GM12878 (cell line): Measurements from ENCODE around the gene FKBP15. TPM values are rescaled to one million over a fixed set of nuclear protein-coding genes. Genes with fewer than 3 reads are reported as not detected.
A peak's percentile ranks its signal among the peaks of the same experiment; 100 is the strongest.

Experiments
- BACH1 ChIP-seq: fragments of 450-650 bp; IDR thresholded peaks from 2 replicates; pipeline ENCODE4 v1.6.1; 2017; ENCODE audit warnings: mild to moderate bottlenecking, borderline replicate concordance
- BCLAF1 ChIP-seq: fragments of 450-650 bp; IDR thresholded peaks from 2 replicates; pipeline ENCODE4 v1.6.1; 2017; ENCODE audit warnings: antibody characterized with exemption, mild to moderate bottlenecking, moderate library complexity
- ESRRA ChIP-seq: IDR thresholded peaks from 2 replicates; pipeline ENCODE4 v1.6.1; 2012; ENCODE audit warnings: mild to moderate bottlenecking, low read length, improper control_type of control experiment
- IKZF2 ChIP-seq, 2 experiments: fragments of 450-650 bp; IDR thresholded peaks; 2 replicates each; pipeline ENCODE4 v1.6.1; 2017; ENCODE audit warnings: mild to moderate bottlenecking in 2 of 2, moderate library complexity in 2 of 2
- NBN ChIP-seq: fragments of 450-650 bp; IDR thresholded peaks from 2 replicates; pipeline ENCODE4 v1.6.1; 2016
- PBX3 ChIP-seq: IDR thresholded peaks from 2 replicates; pipeline ENCODE4 v1.6.1; 2011; ENCODE audit warnings: mild to moderate bottlenecking, low read depth, low read length, moderate library complexity; ENCODE audit not compliant: insufficient replicate concordance
- PKNOX1 ChIP-seq: fragments of 450-650 bp; IDR thresholded peaks from 2 replicates; pipeline ENCODE4 v1.6.1; 2016; ENCODE audit warnings: mild to moderate bottlenecking
- TCF3 ChIP-seq: IDR thresholded peaks from 2 replicates; pipeline ENCODE4 v1.6.1; 2012; ENCODE audit warnings: low read depth, mild to moderate bottlenecking, low read length, borderline replicate concordance; ENCODE audit not compliant: insufficient read depth
- TCF7 ChIP-seq: IDR thresholded peaks from 2 replicates; pipeline ENCODE4 v1.6.1; 2014; ENCODE audit warnings: antibody characterized with exemption, borderline replicate concordance
- ZBED1 ChIP-seq: IDR thresholded peaks from 2 replicates; pipeline ENCODE4 v1.6.1; 2016; ENCODE audit warnings: borderline replicate concordance
- polyA plus RNA-seq, 11 experiments: library from polyadenylated mRNA; depleted of rRNA in 4 of 11; unstranded in 6 of 11; stranded (reverse) in 5 of 11; fragments of >200 nt; fragmentation: Nextera tagmentation in 4 of 11; fragmentation: Illumina TruSeq in 1 of 11; extraction: Ambion mirVana in 4 of 11; extraction: Trizol in 1 of 11; gene quantifications; 1 replicate in 1 of 11; 2 replicates in 10 of 11; pipeline versions ENCODE4 v1.2.1 to v1.2.3, GENCODE V29; 2011 to 2016; ENCODE audit warnings: inconsistent platforms in 2 of 11, missing spikeins in 2 of 11, low read depth in 1 of 11
- total RNA-seq, 4 experiments: library from RNA; depleted of rRNA in 3 of 4; stranded (reverse); fragments of >200 nt in 3 of 4; fragmentation: Illumina TruSeq in 1 of 4; extraction: Trizol in 1 of 4; gene quantifications; 2 replicates each; pipeline versions ENCODE4 v1.2.1 to v1.2.3, GENCODE V29; 2013 to 2021
- TF ChIP-seq, protein P1 (sequence below): IDR thresholded peaks from 2 replicates; pipeline ENCODE4 v1.6.1; 2012; ENCODE audit warnings: improper control_type of control experiment, low read depth, low read length; ENCODE audit not compliant: insufficient replicate concordance
- TF ChIP-seq, protein P2 (sequence below): IDR thresholded peaks from 2 replicates; pipeline ENCODE4 v1.6.1; 2012; ENCODE audit warnings: low read depth, low read length, improper control_type of control experiment
- TF ChIP-seq, protein P3 (sequence below): fragments of 150-350 bp; IDR thresholded peaks from 2 replicates; pipeline ENCODE4 v1.6.1; 2014; ENCODE audit warnings: mild to moderate bottlenecking, low read depth, low read length
- TF ChIP-seq, protein P4 (sequence below): fragments of 450-650 bp; conservative IDR thresholded peaks from 2 replicates; pipeline ENCODE4 v1.6.1; 2017; ENCODE audit warnings: mild to moderate bottlenecking, moderate library complexity

Gene FKBP15
- total and polyA plus RNA-seq, 10 of the 15 experiments (the other 5 are each of a cell fraction or from before 2014, with no cell fraction given) = 5.0 to 53.4 (median 21.2) TPM

GRCh38 chr9:113215132-113215531, 5.9 kb downstream of the FKBP15 start (continued):
- TF ChIP-seq, protein P1, sequence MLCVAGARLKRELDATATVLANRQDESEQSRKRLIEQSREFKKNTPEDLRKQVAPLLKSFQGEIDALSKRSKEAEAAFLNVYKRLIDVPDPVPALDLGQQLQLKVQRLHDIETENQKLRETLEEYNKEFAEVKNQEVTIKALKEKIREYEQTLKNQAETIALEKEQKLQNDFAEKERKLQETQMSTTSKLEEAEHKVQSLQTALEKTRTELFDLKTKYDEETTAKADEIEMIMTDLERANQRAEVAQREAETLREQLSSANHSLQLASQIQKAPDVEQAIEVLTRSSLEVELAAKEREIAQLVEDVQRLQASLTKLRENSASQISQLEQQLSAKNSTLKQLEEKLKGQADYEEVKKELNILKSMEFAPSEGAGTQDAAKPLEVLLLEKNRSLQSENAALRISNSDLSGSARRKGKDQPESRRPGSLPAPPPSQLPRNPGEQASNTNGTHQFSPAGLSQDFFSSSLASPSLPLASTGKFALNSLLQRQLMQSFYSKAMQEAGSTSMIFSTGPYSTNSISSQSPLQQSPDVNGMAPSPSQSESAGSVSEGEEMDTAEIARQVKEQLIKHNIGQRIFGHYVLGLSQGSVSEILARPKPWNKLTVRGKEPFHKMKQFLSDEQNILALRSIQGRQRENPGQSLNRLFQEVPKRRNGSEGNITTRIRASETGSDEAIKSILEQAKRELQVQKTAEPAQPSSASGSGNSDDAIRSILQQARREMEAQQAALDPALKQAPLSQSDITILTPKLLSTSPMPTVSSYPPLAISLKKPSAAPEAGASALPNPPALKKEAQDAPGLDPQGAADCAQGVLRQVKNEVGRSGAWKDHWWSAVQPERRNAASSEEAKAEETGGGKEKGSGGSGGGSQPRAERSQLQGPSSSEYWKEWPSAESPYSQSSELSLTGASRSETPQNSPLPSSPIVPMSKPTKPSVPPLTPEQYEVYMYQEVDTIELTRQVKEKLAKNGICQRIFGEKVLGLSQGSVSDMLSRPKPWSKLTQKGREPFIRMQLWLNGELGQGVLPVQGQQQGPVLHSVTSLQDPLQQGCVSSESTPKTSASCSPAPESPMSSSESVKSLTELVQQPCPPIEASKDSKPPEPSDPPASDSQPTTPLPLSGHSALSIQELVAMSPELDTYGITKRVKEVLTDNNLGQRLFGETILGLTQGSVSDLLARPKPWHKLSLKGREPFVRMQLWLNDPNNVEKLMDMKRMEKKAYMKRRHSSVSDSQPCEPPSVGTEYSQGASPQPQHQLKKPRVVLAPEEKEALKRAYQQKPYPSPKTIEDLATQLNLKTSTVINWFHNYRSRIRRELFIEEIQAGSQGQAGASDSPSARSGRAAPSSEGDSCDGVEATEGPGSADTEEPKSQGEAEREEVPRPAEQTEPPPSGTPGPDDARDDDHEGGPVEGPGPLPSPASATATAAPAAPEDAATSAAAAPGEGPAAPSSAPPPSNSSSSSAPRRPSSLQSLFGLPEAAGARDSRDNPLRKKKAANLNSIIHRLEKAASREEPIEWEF = no peak
- peak; percentile 95 for TF ChIP-seq BACH1
- no peak for TF ChIP-seq ESRRA
- TF ChIP-seq BCLAF1 = no peak
- no peak for TF ChIP-seq IKZF2 (IDR thresholded peaks at IDR 0.05)
- peak; percentile 74 for TF ChIP-seq PKNOX1
- TF ChIP-seq TCF7 = no peak
- TF ChIP-seq, protein P2, sequence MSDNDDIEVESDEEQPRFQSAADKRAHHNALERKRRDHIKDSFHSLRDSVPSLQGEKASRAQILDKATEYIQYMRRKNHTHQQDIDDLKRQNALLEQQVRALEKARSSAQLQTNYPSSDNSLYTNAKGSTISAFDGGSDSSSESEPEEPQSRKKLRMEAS = no peak
- TF ChIP-seq, protein P3, sequence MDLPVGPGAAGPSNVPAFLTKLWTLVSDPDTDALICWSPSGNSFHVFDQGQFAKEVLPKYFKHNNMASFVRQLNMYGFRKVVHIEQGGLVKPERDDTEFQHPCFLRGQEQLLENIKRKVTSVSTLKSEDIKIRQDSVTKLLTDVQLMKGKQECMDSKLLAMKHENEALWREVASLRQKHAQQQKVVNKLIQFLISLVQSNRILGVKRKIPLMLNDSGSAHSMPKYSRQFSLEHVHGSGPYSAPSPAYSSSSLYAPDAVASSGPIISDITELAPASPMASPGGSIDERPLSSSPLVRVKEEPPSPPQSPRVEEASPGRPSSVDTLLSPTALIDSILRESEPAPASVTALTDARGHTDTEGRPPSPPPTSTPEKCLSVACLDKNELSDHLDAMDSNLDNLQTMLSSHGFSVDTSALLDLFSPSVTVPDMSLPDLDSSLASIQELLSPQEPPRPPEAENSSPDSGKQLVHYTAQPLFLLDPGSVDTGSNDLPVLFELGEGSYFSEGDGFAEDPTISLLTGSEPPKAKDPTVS = no peak
- TF ChIP-seq NBN = no peak
- TF ChIP-seq PBX3 = no peak
- TF ChIP-seq TCF3 = no peak
- TF ChIP-seq, protein P4, sequence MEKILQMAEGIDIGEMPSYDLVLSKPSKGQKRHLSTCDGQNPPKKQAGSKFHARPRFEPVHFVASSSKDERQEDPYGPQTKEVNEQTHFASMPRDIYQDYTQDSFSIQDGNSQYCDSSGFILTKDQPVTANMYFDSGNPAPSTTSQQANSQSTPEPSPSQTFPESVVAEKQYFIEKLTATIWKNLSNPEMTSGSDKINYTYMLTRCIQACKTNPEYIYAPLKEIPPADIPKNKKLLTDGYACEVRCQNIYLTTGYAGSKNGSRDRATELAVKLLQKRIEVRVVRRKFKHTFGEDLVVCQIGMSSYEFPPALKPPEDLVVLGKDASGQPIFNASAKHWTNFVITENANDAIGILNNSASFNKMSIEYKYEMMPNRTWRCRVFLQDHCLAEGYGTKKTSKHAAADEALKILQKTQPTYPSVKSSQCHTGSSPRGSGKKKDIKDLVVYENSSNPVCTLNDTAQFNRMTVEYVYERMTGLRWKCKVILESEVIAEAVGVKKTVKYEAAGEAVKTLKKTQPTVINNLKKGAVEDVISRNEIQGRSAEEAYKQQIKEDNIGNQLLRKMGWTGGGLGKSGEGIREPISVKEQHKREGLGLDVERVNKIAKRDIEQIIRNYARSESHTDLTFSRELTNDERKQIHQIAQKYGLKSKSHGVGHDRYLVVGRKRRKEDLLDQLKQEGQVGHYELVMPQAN = no peak
- no peak for TF ChIP-seq ZBED1
